Left cardiac atrium (tissue), 4 donors: ENCODE data around the gene JAK3. TPM values are rescaled to one million over a fixed set of nuclear protein-coding genes. Genes with fewer than 3 reads are reported as not detected.
"Not testable (repeated sequence)": the region's sequence is repeated elsewhere in the genome, so short reads cannot be mapped to it uniquely, and the experiment has no call there.

ENCODE experiments used
- ATAC-seq, 2 donors: fragments of 200-7000 bp; cut with Tn5 transposase; one replicate each; pipeline ENCODE4 v1.9.1; 2020; ENCODE audit warnings: mild to moderate bottlenecking in 2 of 2, moderate library complexity in 2 of 2
- DNase-seq: peaks from one replicate; pipeline ENCODE4 v3.0.0-alpha.2; 2020
- intact Hi-C, 2 donors: fragments of 100-400 bp; cut with DNase I; formaldehyde crosslinking; loops; one replicate each; pipeline versions ENCODE4 v1.14.1 to v1.15.1; 2022 to 2023
- total RNA-seq, 2 donors: library from RNA; stranded (reverse); fragmentation: NEBNext Ultra II Directional; extraction: Animal tissue kit (Norgen Biotek cat#: 25700); gene quantifications; one replicate each; pipeline ENCODE4 v1.2.1, GENCODE V29; 2021
- donor health status: DM: no; HTN: yes; CAD: no.
- donor health status: DM: no; HTN: yes; CAD: no; lungs with severe emphysema.
- donor health status: DM: yes; HTN: yes; CAD: no.
- donor health status: Dilated cardiomyopathy.

The JAK3 gene
- total RNA-seq, 2 donors from 2014 or later, result 4.2 to 7.0 TPM

GRCh38 chr19:17790059-17790780 lies 57.6 kb downstream of the JAK3 start:
- ATAC-seq, result no peak
- intact Hi-C loops, result no loop called here
- no peak for DNase-seq

- intact Hi-C loops, result loop anchor here in 1 of 2 donors (10.0 kb wide), 1 partner anchor 66 kb away; the partner anchor contains the start of gene RPL18A
- ATAC-seq, result no peak
- no peak for DNase-seq
Observed at GRCh38 chr19:17788632-17789031, 59.1 kb downstream of the JAK3 start.

GRCh38 chr19:17787274-17787913 lies 60.4 kb downstream of the JAK3 start:
- intact Hi-C loops, result loop anchor here in 1 of 2 donors (10.0 kb wide), 1 partner anchor 67 kb away; the partner anchor contains the start of gene RPL18A
- DNase-seq (no peak), ATAC-seq (no peak)

DNA sequence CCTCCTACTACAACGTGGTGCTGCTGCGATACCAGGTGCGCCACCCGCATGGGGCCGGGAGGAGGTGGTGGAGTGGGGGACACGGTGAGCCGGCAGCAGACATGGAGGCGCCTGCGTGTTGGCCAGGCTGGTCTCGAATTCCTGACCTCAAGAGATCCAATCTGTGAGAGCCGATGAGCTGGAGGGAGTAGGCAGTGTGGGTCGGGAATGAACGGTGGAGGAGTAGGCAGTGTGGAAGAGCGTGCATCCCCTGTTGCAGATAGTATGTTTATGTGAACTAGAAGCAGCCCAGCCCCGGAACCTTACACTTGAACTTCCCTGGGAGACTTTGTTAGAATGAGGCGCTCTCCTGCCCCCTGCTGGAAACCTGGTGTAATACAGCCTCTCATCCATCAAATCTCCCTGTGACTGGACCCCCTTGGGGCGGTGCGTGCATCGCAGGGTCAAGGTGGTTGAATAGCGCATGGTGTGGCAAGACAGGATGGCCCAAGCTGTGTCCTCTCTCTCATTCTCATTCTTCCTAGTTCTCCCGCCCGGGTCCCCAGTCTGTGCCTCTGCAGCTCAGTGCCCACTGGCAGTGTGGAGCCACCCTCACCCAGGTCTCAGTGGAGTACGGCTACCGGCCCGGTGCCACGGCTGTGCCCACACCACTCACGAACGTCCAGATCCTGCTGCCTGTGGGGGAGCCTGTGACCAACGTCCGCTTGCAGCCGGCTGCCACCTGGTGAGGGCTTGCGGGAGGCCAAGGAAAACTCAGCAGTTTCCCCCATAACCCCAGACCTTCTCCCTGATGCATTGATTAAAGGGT lies 63.4 kb downstream of the JAK3 start:
- ATAC-seq (peak; percentile 40 to 51), DNase-seq (peak; percentile 62)
- intact Hi-C loops, result loop anchor here in 1 of 2 donors (10.0 kb wide), 1 partner anchor 70 kb away; the partner anchor contains the start of gene RPL18A

DNA sequence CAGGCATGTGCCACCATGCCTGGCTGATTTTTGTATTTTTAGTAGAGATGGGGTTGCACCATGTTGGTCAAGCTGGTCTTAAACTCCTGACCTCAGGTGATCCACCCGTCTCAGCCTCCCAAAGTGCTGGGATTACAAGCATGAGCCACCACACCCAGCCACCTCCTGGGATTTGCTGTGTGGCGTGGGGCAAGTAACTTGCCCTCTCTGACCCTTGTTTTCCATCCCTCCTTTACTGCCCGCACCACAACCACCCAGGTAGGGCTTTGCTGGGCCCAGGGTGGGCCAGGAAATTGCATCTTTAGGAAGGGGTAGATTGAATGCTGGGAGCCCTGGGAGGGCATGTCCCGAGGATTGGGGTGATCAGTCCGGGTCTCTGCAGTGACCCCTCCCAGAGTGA lies 64.1 kb downstream of the JAK3 start:
- DNase-seq, ATAC-seq: not testable (repeated sequence)
- intact Hi-C loops, result loop anchor here in 1 of 2 donors (10.0 kb wide), 1 partner anchor 71 kb away; the partner anchor contains the start of gene RPL18A

DNA sequence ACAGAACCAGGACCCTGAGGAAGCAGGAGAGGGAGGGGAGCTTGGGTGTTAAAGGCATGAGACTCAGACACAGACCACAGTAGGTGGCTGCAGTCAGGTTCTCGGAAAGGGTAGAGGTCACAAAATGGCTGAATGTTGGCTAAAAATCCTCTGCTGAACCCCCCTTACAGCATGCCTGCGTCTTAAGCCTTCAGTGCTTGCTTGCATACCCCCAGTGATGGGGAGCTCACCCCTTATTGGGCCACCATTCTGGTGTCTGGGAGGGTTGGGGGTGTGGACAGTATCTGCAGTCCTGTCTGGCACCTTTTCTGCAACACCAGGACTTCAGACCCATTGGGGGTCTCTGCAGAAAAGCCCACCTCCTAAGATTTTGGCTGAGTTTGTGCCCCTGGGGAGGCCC lies 67.0 kb downstream of the JAK3 start:
- DNase-seq, result no peak
- intact Hi-C loops, result loop anchor here in 1 of 2 donors (10.0 kb wide), 1 partner anchor 74 kb away; the partner anchor contains the start of gene RPL18A
- ATAC-seq, result no peak

DNA sequence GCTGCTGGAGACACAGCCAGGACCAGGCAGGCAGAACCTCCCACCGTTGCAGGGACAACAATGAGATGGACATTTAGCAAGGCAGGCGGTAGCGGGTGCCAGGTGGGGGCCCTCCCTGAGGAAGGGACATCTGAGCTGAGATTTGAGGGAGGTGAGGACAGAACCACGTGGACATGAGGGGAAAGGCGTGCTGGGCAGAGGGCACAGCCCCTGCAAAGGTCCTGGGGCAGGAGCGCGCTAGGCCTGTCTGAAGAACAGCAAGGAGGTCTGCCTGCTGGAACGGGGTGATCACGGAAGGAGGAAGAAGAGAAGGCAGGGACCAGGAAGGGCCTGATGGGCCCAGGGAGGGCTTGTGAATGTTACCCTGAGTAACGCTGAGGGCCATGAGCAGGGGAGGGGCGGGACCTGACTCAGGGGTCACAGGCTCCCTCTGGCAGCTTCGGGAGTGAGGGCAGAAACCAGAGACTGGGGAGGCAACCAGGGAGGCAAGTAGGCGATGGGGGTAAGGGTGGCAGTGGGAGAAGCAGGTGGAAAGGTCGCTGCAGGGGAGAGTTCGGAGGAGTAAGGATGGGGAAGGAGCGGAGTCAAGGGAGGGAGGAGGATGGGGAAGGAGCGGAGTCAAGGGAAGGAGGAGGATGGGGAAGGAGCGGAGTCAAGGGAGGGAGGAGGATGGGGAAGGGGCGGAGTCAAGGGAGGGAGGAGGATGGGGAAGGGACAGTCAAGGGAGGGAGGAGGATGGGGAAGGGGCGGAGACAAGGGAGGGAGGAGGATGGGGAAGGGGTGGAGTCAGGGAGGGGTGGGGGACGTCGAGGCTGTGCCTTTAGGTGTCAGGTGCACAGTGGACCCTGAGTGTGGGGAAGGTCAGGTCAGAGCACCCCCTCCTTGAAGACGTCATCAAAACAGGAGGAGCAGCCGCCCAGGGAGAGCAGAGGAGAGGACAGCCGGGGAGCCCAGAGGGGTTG lies 68.5 kb downstream of the JAK3 start:
- ATAC-seq (peak; percentile 10 to 42), DNase-seq (peak; percentile 47)
- intact Hi-C loops, result no loop called here

DNA sequence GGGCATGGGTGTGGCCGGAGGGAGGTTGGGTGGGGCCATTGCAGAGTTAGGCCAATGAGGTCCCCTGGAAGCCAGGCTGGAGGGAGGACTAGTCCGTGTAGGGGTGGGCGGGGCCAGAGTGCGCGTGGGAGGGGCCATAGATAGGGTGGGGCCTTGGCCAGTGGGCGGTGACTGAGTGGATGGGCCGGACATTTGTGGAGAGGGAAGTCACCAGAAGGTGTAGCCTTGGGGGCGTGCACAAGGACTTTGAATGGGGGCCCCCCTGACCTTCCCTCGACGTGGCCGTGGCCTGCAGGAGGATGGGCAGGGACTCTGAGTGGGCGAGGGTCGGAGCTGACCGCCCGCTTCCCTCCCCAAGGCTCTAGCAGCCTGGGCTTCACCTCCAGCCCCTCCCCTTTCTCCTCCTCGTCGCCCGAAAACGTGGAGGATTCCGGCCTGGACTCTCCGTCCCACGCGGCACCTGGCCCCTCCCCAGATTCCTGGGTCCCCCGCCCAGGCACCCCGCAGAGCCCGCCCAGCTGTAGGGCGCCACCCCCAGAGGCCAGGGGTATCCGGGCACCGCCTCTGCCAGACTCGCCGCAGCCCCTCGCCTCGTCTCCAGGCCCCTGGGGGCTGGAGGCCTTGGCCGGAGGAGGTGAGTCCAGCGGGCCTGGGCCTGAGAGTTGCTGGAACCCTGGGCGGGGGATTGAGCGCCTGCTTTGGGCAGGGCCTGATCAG lies 69.4 kb downstream of the JAK3 start:
- peak; percentile 69 to 74 for ATAC-seq
- intact Hi-C loops, result no loop called here
- DNase-seq, result peak; percentile 65

DNA sequence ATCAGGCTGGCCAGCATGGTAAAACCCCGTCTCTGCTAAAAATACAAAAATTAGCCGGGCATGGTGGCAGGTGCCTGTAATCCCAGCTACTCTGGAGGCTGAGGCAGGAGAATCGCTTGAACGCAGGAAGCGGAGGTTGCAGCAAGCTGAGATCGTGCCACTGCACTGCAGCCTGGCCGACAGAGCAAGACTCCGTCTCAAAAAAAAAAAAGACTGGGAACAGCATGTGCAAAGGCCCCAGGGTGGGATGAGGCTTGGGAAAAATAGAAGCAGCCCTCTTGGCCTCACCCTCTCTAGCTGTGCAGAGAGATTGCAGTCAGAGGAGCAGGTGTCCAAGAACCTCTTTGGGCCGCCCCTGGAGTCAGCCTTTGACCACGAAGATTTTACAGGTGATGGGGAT lies 69.9 kb downstream of the JAK3 start:
- DNase-seq, ATAC-seq, intact Hi-C loops: not testable (repeated sequence)

GRCh38 chr19:17775991-17776803 lies 71.6 kb downstream of the JAK3 start:
- intact Hi-C loops, result no loop called here
- DNase-seq (no peak), ATAC-seq (peak in 1 of 2 donors; percentile 61)

DNA sequence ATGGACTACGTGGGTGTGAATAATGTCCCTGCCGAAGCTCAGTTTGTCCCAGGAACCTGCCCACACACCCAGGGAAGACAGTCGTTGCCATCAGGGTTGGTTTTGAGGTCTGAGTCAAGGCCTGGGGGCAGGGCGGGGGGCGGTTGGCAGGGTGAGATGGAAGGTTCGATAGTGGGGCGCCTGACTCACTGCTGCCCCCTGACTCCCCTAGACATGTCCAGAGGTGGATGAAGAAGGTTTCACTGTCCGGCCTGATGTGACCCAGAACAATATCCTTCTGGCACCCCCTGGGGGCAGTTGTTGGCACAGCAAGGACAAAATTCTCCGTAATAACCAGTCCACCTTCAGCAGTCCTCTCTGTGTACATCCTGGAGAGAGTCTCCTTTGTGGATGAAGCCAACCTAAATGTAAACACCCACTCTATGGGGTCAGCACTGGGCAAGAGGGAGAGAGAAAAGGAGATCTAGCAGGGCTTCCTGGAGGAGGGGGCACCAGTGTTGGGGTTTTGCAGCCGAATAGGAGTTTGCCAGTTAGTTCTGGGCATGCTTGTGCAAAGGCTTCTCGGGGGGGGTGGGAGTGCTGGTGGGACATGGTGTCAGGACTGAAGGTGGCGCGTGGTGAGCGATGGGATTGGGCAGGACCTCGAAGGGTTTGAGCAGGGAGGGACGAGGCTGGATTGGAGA lies 72.4 kb downstream of the JAK3 start:
- no peak for DNase-seq
- intact Hi-C loops, result no loop called here
- ATAC-seq, result no peak

Other genes with a start within 250 kb of the JAK3 start
- under 1 TPM; 0.03 to 0.16 TPM for gene UNC13A, start 159.6 kb downstream of the JAK3 start, total RNA-seq
- gene MAP1S, start 128.5 kb downstream of the JAK3 start, total RNA-seq, result 10 to 100 TPM; 33.6 to 40.8 TPM
- 1 to 10 TPM; 1.5 to 1.8 TPM for gene FCHO1, start 96.5 kb downstream of the JAK3 start, total RNA-seq
- under 1 TPM in 1 of 2 donors, not detected in 1; 0.18 TPM for gene B3GNT3, start 52.8 kb downstream of the JAK3 start, total RNA-seq
- not detected for gene INSL3, start 26.5 kb downstream of the JAK3 start, total RNA-seq
- gene RPL18A, start 11.9 kb upstream of the JAK3 start, total RNA-seq, result 1,000 to 10,000 TPM; 1,009 to 1,051 TPM
- gene SLC5A5, start 24.0 kb upstream of the JAK3 start, total RNA-seq, result not detected
- gene CCDC124, start 85.0 kb upstream of the JAK3 start, total RNA-seq, result 10 to 100 TPM; 74.5 to 86.8 TPM
- gene KCNN1, start 119.1 kb upstream of the JAK3 start, total RNA-seq, result 1 to 10 TPM; 1.7 to 1.8 TPM
- gene ARRDC2, start 160.2 kb upstream of the JAK3 start, total RNA-seq, result 10 to 100 TPM; 14.8 to 21.6 TPM
- gene IL12RB1, start 239.0 kb upstream of the JAK3 start, total RNA-seq, result 1 to 10 TPM; 1.2 to 1.6 TPM
- gene MAST3, start 249.8 kb upstream of the JAK3 start, total RNA-seq, result 1 to 10 TPM; 5.5 to 7.9 TPM